Thyroid gland (tissue), 4 donors: ENCODE data around the gene AIPL1. TPM values are rescaled to one million over a fixed set of nuclear protein-coding genes. Genes with fewer than 3 reads are reported as not detected.

Experiments
- DNase-seq, 2 donors: peaks; one replicate each; pipeline ENCODE4 v3.0.0-alpha.2; 2019
- H3K27ac ChIP-seq, 3 donors: fragments of 200-600 bp; sonication (generic); 1 replicate in 2 of 3; 2 replicates in 1 of 3; pipeline ENCODE4 v1.5.1; 2016 to 2019; ENCODE audit warnings: mild to moderate bottlenecking in 1 of 3, moderate library complexity in 1 of 3
- H3K27me3 ChIP-seq: fragments of 200-600 bp; sonication (generic); one replicate; pipeline ENCODE4 v1.5.1; 2019
- H3K36me3 ChIP-seq, 2 donors: fragments of 200-600 bp; sonication (generic); one replicate each; pipeline ENCODE4 v1.5.1; 2016 to 2019
- H3K4me1 ChIP-seq, 2 donors: fragments of 200-600 bp; sonication (generic); one replicate each; pipeline ENCODE4 v1.5.1; 2017 to 2019
- H3K4me3 ChIP-seq, 3 donors: fragments of 200-600 bp; sonication (generic); replicated peaks in 1 of 3; 1 replicate in 2 of 3; 2 replicates in 1 of 3; pipeline ENCODE4 v1.5.1; 2016; ENCODE audit warnings: mild to moderate bottlenecking in 1 of 3
- H3K9me3 ChIP-seq: fragments of 200-600 bp; sonication (generic); one replicate; pipeline ENCODE4 v1.5.1; 2017
- CTCF ChIP-seq, 6 experiments: fragments of 200-600 bp in 3 of 6; fragments of 450-650 bp in 3 of 6; sonication (generic) in 3 of 6; IDR thresholded peaks; one replicate each; pipeline ENCODE4 v1.5.1; 2016 to 2019; ENCODE audit warnings: antibody characterized with exemption in 6 of 6, mild to moderate bottlenecking in 2 of 6, inconsistent platforms in 1 of 6, moderate library complexity in 1 of 6
- POLR2A ChIP-seq, 2 donors: fragments of 450-650 bp; IDR thresholded peaks; one replicate each; pipeline ENCODE4 v1.6.1; 2017; ENCODE audit warnings: antibody characterized with exemption in 2 of 2, mild to moderate bottlenecking in 2 of 2, moderate library complexity in 1 of 2
- WGBS, 2 donors: methylation state at CpG; one replicate each; pipeline ENCODE4 v1.1.5; 2017; 5-methylcytosine and 5-hydroxymethylcytosine counted together
- intact Hi-C: fragments of 100-400 bp; cut with DNase I; formaldehyde crosslinking; loops from one replicate; pipeline ENCODE4 v1.15.1; 2023
- total RNA-seq, 4 donors: library from RNA; depleted of rRNA; stranded (reverse); fragments of >200 nt; gene quantifications; one replicate each; pipeline ENCODE4 v1.2.3, GENCODE V29; 2016

Gene AIPL1
- total RNA-seq, 4 donors from 2014 or later = not detected

- DNase-seq = peak; percentile 62 to 75
- Histone ChIP-seq H3K4me3 (no peak overlapping the region), H3K9me3 (no peaks in the 10 kb centered on the region), H3K36me3 (no peaks in the 10 kb centered on the region), H3K27me3 (no peaks in the 10 kb centered on the region), H3K4me1 (no peaks in the 10 kb centered on the region), H3K27ac (no peak overlapping the region)
- intact Hi-C loops = loop anchor here (2.0 kb wide), 1 partner anchor 833 kb away; no protein-coding TSS in a partner anchor
- TF ChIP-seq CTCF (IDR thresholded peaks at IDR 0.05) (peak; percentile 33 to 85 (median 71)), POLR2A (IDR thresholded peaks at IDR 0.05) (no peak)
- 25 to 29% methylated on average over 13 of the region's 13 CpGs for WGBS, 2 donors
These were observed 13.0 kb downstream of the AIPL1 start for GRCh38 chr17:6421700-6422604.

DNA sequence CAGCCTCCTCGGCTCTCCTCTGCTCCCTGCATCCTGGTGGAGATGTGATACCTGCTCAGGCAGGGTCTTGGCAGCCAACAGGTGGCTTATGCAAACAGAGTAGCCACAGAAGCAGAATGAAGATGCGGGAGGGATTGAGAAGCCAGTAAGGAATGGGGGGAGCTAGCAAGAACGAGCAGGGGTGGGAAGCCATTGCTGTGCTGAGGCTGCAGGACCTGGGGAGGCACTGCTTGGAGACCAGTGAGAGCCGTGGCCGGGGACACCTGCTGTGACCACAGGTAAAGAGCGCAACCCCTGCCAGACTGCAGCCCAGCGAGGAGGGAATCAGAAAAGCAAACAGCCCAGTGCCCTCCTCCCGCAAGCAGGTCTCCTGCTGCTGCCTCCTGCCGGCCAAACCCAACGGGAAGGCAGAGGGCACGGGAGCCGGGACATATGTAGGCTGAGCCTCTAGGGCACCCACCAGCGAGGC lies 14.7 kb downstream of the AIPL1 start:
- Histone ChIP-seq H3K9me3 (no peaks in the 10 kb centered on the region), H3K36me3 (no peaks in the 10 kb centered on the region), H3K27ac (no peak overlapping the region), H3K27me3 (no peaks in the 10 kb centered on the region), H3K4me3 (no peak overlapping the region), H3K4me1 (no peaks in the 10 kb centered on the region)
- TF ChIP-seq POLR2A (IDR thresholded peaks at IDR 0.05) (no peak), CTCF (IDR thresholded peaks at IDR 0.05) (no peak)
- DNase-seq = no peak
- intact Hi-C loops = no loop called here
- WGBS, 2 donors = 12 to 14% methylated on average over 11 to 13 of the region's 13 CpGs

DNA sequence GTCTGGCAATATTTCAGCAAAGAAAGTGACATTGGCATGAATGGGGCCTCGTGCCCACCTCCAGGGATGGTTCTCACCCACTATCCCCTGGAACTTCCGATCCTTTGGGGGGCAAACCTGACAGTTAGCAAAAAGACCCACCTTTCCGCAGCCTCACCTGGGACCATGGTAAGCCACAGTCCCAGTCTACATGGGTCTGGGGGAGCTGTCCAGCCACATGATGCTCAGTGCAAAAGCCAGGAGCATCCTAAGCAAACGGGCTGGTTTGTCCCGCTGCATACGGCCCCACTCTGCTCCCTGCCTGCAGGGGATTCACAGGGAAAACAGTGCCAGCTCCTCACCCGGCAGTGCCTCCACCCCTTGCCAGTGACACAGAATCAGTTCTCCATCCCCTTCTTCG lies 19.3 kb downstream of the AIPL1 start:
- Histone ChIP-seq H3K36me3 (no peaks in the 10 kb centered on the region), H3K9me3 (no peaks in the 10 kb centered on the region), H3K27me3 (no peaks in the 10 kb centered on the region), H3K4me3 (no peak overlapping the region), H3K4me1 (no peaks in the 10 kb centered on the region), H3K27ac (no peak overlapping the region)
- 66 to 74% methylated on average over 6 to 8 of the region's 8 CpGs for WGBS, 2 donors
- no peak for TF ChIP-seq CTCF (IDR thresholded peaks at IDR 0.05)
- DNase-seq = no peak
- intact Hi-C loops = no loop called here

GRCh38 chr17:6413065-6413464 lies 21.9 kb downstream of the AIPL1 start:
- intact Hi-C loops = no loop called here
- Histone ChIP-seq H3K9me3 (no peaks in the 10 kb centered on the region), H3K4me3 (no peak overlapping the region), H3K36me3 (no peaks in the 10 kb centered on the region), H3K27me3 (no peaks in the 10 kb centered on the region), H3K4me1 (no peaks in the 10 kb centered on the region), H3K27ac (no peak overlapping the region)
- no peak for DNase-seq
- TF ChIP-seq POLR2A (IDR thresholded peaks at IDR 0.05) (no peak), CTCF (IDR thresholded peaks at IDR 0.05) (no peak)
- 85 to 100% methylated on average over 1 of the region's 1 CpG for WGBS, 2 donors

DNA sequence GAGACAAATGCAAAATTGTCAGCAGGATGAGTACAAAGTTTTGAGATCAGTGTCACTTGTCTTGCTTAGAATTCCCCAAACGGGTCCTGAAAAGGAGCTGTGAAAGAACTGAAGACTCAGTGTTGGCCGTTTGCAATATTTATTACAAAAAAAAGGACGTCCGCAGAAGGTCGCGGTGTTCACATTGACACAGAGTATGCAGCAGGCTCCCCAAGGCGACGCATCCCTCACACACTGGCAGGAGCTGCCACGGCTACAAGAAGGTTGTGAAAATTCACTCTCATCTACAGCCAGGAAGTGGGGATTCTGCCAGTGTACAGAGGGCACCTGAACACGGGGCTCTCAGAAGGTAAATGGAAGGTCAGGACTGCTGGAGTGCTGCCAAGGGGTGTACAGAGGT lies 26.2 kb downstream of the AIPL1 start:
- 57 to 64% methylated on average over 10 of the region's 10 CpGs for WGBS, 2 donors
- H3K36me3 ChIP-seq = no peaks in the 10 kb centered on the region
- TF ChIP-seq CTCF (IDR thresholded peaks at IDR 0.05) (no peak), POLR2A (IDR thresholded peaks at IDR 0.05) (no peak)
- H3K27me3 ChIP-seq = peaks cover 5% of the 10 kb centered on the region
- intact Hi-C loops = no loop called here
- no peak for DNase-seq
- H3K27ac ChIP-seq = no peak overlapping the region
- H3K4me3 ChIP-seq = no peak overlapping the region
- H3K9me3 ChIP-seq = no peaks in the 10 kb centered on the region
- H3K4me1 ChIP-seq = no peaks in the 10 kb centered on the region
